Activated CD8-positive, alpha-beta memory T cell treated with anti-CD3 and anti-CD28 coated beads, Interleukin-2, amount 50 U/mL, for 1 hour (primary cell): ENCODE data around the gene DMKN.

Source experiments
- DNase-seq: peaks from one replicate; pipeline ENCODE4 v3.0.0-alpha.2; 2020; ENCODE audit errors: extremely low read depth

DMKN gene

DNA sequence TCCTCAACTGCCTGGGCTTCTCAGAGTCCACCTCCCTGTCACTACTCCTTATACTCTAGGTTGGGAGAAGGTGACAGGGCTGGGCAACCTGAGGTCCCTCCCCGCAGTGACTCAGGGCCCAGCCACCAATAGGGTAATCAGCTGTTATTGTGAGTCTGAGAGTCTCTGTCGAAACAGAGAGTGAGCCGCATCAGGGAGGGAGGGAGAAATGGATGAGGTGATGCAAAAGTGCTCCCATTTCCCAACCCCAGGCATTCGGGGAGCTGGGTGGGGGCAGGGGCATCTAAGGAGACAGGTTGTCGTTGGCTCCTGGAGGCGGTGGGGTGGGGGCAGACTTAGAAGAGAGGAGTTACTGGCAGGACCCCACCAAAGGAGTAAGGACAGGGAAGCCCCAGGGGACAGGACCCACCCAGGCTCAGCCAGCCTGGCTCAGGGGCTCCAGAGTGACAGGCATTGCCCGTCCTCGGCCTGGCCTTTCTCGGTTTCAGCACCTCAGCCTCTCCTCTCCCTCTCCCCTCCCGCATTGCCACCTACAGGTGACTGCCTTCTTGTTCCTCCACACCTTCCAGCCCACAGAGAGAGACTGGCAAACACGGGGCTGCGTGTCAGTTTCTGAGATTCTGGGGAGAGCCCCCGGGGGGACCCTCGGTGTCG is at the start of gene DMKN:
DMKN (minus strand) TSS at position 22 of the 654 bp plus-strand sequence. CDS start 174 bp downstream, outside the sequence.
- DNase-seq, result no peak

DNA sequence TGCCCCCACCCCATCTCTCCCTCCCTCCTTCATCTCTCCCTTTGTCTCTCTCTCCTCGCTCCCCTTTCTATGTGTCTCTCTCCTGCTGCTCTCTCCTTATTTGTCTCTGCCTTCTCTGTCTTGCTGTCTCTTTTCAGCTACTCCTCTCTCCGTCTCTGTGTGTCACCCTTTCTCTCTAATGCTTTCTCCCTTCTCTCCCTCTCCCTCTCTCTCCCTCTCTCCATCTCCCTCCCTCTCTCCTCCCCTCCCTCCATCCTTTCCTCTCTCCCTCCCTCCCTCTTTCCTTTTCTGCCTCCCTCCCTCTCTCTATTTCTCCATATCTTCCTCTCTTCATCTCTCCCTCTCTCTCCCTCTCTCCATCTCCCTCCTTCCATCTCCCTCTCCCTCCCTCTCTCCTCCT is 49.3 kb upstream of the DMKN start:
- no peak for DNase-seq

GRCh38 chr19:35562336-35562735 is 48.9 kb upstream of the DMKN start:
- no peak for DNase-seq

DNA sequence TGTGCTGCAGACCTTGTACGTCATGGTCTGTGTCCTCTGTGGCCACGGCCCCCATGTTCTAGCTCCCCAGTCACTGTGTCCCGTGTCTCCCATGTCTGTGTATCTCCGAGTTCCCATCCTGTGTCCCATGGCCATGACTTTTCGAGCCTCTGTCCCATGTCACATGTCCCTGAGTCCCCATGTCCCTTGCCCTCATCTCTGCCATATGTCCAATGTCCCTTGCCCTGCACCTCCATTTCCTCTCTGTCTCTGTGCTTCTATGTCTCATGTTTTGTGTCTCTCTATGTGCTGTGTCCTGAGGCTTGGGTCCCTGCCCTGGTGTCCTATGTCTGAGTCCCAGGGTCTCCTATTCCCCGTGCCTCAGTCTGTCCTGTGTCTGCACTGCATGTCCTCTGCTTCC is 48.0 kb upstream of the DMKN start:
- no peak for DNase-seq

- DNase-seq, result no peak
Measured at GRCh38 chr19:35560677-35561076, 47.2 kb upstream of the DMKN start.

- DNase-seq, result no peak
Measured at GRCh38 chr19:35560271-35560670, 46.8 kb upstream of the DMKN start.

- no peak for DNase-seq
Measured at GRCh38 chr19:35559781-35560180, 46.3 kb upstream of the DMKN start.

DNA sequence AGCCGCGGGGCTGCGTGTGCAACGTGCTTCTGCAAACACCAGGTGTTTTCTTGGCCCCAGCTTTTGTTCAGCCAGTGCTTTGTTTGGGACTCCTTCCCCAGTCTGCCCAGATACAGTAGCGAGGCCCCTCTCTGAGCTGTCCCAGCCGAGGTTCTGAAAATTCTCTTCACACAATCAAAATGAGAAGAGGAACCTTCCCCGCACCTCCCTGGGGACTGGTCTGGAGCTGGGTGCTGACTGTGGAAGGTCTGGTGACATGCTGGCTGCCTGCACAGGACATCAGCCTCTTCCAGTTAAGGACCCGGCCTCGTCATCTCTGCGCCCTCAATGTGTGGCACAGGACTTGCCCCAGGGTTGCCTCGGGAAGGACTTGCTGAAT is 45.8 kb upstream of the DMKN start:
- no peak for DNase-seq

GRCh38 chr19:35558400-35559280 is 45.2 kb upstream of the DMKN start:
- no peak for DNase-seq

DNA sequence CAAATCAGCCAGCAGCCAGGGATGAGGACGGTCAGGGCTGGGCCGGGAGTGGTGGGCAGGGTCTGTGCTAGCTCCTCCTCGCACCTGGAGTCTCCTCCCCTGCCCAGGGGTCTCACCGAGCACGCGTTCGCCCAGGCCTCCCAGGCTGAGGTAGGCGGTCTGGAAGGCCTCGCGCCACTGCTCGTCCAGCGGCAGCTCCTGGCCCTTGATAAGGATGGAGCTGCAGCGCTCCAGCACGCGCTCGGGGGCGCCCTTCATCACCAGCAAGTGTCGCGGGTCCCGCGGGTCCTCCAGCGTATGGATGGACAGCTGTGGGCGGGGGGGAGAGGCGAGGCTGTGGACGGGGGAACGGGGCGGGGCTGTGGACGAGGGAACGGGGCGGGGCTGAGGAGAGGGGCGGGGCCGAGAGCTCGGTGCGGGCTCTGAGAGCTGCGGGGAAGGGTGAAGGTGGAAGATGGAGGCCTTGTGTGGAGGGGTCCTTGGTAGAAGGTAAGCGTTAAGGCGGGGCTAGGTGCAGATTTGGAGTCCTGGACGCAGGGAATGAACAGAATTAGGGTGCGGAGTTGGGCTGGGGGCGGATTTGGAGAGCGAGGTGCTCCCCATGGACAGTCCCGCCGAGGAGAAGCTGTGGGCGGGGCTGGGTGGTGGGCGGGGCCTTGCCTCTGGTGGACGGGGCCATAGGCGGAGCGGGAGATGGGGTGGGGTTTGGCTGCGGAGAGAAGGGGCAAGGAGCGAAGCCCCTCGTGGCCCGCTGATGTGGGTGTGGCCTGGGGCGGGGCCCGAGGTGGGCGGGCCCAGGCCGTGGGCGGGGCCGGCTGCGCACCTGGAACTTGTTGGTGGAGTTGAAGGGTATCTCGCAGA is 44.3 kb upstream of the DMKN start:
- DNase-seq, result no peak

GRCh38 chr19:35556846-35557538 is 43.5 kb upstream of the DMKN start:
- DNase-seq, result no peak

DNA sequence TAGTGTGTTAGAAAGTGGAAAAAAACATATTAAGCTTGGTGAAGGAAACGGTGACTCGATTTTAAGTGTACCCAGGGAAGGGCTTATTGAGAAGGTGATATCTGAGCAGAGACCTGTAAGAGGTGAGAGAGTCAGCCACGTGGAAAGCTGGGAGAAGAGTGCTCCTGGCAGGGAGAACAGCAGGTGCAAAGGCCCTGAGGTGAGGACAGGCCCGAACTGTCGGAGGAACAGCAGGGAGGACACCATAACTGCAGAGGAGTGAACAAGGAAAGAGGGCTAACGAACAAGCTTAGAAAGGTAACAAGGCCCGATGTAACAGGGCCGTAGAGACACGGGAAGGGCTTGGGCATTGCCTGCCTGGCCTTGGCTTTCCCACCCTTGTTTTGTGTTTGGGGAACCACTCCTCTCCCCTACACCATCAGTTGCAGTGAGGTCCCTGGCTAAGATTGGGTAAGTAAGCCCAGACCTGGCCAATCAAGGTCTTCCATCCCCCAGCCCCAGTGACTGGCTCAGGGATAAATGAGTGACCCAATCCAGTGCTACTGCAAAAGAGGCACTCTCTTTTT is 42.7 kb upstream of the DMKN start:
- no peak for DNase-seq

DNA sequence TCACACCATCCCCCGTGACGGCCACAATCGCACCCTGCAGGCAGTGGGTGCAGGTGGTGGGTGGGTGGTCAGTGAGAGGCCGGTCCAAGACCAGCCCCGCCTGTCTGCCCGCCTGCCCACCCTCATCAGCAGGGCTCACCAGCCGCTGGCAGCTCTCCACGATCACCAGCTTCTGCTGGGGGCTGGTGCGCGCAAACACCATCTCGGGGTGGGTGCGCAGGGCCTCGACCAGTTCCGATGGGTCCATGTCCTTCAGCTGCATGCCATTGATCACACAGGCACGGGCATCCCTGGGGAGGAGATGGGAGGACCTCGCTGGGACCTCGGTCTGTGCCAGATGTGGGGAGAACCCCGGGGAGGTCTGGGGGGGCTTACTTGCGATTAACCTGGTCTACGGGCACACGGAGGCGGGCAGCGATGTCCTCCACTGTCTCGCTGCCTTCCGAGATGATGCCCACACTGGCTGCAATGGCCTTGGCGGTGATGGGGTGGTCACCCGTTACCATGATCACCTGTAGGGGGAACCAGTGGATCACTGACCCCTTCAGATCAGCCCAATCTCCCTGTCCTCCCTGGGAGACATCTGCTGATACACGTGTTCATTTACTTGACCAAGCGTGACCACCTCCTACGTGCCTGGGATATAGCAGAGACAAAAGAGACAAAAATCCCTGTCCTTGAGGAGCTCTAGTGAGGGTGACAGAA is 42.0 kb upstream of the DMKN start:
- no peak for DNase-seq

DNA sequence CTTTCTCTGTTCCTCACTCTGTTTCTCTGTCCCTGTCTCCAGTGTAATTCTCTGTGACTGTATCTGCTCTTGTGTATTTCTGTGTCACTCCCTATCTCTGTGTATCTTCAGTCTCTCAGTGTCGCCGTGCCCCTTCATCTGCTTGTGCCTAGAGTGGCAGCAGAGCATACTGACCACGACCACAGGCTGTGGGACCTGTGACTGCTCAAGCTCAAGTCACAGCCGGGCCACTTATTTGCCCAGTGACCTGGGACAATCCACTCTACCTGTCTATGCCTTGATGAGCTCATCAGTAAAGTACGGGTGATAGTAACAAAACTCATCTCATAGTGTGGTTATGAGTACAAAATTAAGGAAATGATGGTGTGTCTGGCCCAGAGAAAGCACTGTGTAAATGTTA is 40.6 kb upstream of the DMKN start:
- no peak for DNase-seq

DNA sequence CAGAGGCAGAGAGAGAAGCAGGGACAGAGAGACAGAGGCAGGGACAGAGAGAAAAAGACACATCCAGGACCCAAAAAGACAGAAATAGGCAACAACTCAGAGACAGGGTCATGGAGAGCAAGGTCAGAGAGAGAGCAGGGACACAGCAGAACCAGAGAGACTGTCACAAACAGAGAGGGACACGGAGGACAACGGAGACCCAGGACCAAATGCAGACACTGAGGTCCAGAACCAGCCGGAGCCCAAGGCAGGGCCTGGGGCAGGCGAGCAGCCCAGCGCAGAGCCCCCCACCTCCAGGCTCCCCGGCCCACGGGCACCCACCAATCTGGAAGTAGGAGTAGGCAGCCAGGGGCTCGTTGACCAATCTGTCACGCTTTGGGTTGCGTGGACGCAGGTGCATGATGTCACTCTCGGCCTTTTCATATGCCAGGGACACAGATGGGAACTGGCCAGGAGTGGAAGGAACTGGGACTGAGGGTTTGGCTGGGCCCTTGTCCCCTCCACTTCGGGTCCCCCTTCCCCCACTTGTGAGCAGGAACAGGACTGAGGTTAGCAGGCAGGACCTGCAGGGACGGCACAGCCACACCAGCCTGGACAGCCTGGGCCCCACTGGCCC is 40.0 kb upstream of the DMKN start:
- DNase-seq, result no peak

DNA sequence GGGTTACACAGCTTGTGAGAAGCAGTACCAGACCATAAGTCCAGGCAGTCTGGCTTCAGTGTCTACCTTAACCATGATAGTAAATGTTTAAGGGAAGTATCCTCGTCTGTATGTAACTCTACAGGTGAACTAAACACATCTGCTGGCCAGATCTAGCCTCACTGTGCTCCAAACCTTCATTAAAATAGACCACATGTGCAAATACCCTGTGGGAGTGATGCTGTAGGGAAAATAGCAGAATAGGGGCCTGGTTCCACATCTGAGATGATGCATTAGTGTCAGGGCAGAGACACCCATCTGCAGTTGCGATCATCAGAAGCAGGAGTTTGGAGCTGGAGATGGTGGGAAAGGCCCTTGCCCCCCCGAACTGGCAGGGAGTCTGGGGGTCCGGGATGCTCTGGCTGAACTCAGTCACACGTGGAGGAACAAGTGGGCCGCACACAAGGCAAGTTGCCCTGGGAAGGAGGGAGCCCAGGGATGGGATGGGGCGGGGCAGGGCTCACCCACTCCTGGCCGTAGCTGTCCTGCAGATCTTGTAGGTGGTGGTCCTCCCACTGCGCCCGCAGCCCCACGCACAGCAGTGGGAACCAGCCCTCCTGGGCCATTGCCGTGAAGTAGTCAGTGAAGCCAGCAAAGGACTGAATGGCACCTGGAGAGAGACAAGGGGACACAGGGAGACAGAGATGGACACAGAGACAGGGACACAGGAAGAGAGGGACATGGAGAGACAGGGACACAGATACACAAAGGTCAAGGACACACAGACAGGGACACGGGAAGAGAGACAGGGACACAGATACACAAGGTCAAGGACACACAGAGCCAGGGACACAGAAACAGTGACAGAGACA is 39.3 kb upstream of the DMKN start:
- no peak for DNase-seq

DNA sequence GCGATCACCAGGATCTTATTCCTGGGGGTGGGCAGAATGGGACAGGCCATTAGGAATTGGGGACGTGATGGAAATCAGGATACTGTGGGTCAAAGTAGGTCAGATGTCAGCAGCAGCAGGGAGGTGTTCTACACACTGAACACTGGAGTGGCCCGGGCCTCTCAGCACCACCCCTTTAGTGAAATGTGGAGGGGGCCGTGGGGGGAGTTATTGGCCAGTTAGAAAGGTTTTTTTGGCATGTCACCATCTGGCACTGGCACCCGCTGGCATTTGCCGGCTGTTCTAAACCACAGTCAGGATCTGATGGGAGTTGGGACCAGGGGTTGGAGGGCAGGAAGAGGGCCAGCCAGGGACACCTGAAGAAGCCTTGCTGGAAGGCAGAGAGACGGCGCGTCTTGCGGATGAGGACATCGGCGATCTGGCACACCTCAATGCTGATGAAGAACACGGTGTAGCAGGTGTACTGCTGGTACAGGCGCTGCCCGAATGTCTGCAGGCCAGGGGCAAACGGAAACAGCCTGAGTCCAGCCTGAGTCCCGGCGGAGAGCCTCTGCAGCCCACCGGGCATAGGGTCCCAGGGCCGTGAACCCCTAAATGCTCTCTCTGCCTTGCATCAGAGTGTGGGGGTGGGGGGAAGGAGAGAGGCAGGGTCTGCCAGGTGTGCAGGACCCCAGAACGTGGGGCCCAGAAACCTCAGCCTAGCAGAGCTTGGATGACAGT is 37.8 kb upstream of the DMKN start:
- no peak for DNase-seq

DNA sequence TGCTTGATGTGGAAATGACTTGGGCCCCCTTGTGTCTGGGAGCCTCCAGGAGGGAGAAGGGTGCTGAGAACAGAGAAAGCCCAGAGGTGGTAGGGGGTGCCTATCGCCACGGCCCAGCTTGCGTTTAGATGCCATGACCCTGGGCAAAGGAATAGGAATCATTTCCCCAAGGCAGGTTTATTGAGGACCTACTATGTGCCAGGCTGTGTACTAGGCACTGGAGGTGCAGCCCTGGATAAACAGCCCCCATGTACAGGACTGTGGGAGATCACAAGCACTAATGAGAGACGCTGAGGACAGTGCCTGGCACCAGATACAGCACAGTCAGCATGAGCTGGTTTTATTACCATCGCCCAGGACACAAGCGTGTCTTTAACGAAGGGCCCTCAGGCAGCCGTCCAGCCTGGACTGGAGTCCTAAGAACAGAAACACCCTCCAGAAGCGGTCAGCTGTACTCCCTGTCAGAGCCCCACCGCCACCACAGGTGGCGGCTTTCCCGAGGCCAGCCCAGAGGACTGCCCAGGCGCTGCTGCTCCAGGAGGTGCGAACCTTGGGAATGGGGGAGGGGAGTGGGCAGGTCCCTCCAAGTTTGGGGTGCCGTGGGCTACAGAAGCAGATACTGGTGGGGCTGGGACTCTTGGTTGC is 36.6 kb upstream of the DMKN start:
- DNase-seq, result no peak
